H9 (cell line): ENCODE data around the gene FBL. TPM values are rescaled to one million over a fixed set of nuclear protein-coding genes. Genes with fewer than 3 reads are reported as not detected.

Experiments
- DNase-seq: peaks from one replicate; pipeline ENCODE4 v3.0.0-alpha.2; 2017
- H2AFZ ChIP-seq: one replicate; pipeline ENCODE4 v1.6.1; 2013; ENCODE audit warnings: mild to moderate bottlenecking, low read length, control low read depth, moderate library complexity
- H2AK5ac ChIP-seq: 2 replicates; pipeline ENCODE4 v1.6.1; 2013; ENCODE audit warnings: low read length, control low read depth, mixed read lengths; ENCODE audit not compliant: insufficient read length
- H2BK120ac ChIP-seq: one replicate; pipeline ENCODE4 v1.6.1; 2013; ENCODE audit warnings: low read depth, mild to moderate bottlenecking, low read length, control low read depth, inconsistent platforms; ENCODE audit not compliant: poor library complexity, severe bottlenecking
- H2BK12ac ChIP-seq: 2 replicates; pipeline ENCODE4 v1.6.1; 2013; ENCODE audit warnings: low read length, control low read depth, mixed read lengths, low read depth; ENCODE audit not compliant: insufficient read length
- H2BK15ac ChIP-seq: 2 replicates; pipeline ENCODE4 v1.6.1; 2013; ENCODE audit warnings: low read depth, low read length, control low read depth
- H2BK20ac ChIP-seq: one replicate; pipeline ENCODE4 v1.6.1; 2013; ENCODE audit warnings: low read depth, mild to moderate bottlenecking, low read length, control low read depth, inconsistent platforms; ENCODE audit not compliant: poor library complexity, severe bottlenecking
- H2BK5ac ChIP-seq: 2 replicates; pipeline ENCODE4 v1.6.1; 2013; ENCODE audit warnings: low read length, control low read depth, mixed read lengths; ENCODE audit not compliant: insufficient read length
- H3K14ac ChIP-seq: 2 replicates; pipeline ENCODE4 v1.6.1; 2013; ENCODE audit warnings: low read length, control low read depth; ENCODE audit not compliant: insufficient read depth
- H3K18ac ChIP-seq: 2 replicates; pipeline ENCODE4 v1.6.1; 2013; ENCODE audit warnings: low read depth, mild to moderate bottlenecking, mixed read lengths, low read length, control low read depth; ENCODE audit not compliant: insufficient read length
- H3K23ac ChIP-seq: 2 replicates; pipeline ENCODE4 v1.6.1; 2013; ENCODE audit warnings: low read length, control low read depth, mixed read lengths, low read depth; ENCODE audit not compliant: insufficient read length
- H3K23me2 ChIP-seq: 2 replicates; pipeline ENCODE4 v1.6.1; 2013; ENCODE audit warnings: low read depth, mild to moderate bottlenecking, mixed read lengths, low read length, control low read depth; ENCODE audit not compliant: insufficient read length, poor library complexity, severe bottlenecking
- H3K27ac ChIP-seq: 2 replicates; pipeline ENCODE4 v1.5.1; 2013; ENCODE audit warnings: low read length, control low read depth, mixed read lengths, low read depth; ENCODE audit not compliant: insufficient read length
- H3K27me3 ChIP-seq: 2 replicates; pipeline ENCODE4 v1.6.1; 2013; ENCODE audit warnings: low read length, control low read depth, inconsistent platforms; ENCODE audit not compliant: insufficient read depth
- H3K4ac ChIP-seq: 2 replicates; pipeline ENCODE4 v1.6.1; 2013; ENCODE audit warnings: low read depth, mild to moderate bottlenecking, control low read depth, inconsistent platforms, low read length, moderate library complexity
- H3K4me1 ChIP-seq: 2 replicates; pipeline ENCODE4 v1.6.1; 2013; ENCODE audit warnings: low read length, control low read depth, inconsistent platforms; ENCODE audit not compliant: insufficient read depth
- H3K4me2 ChIP-seq: 2 replicates; pipeline ENCODE4 v1.6.1; 2013; ENCODE audit warnings: low read length, control low read depth, mixed read lengths; ENCODE audit not compliant: insufficient read length, insufficient read depth
- H3K56ac ChIP-seq: 2 replicates; pipeline ENCODE4 v1.6.1; 2013; ENCODE audit warnings: low read depth, mild to moderate bottlenecking, mixed read lengths, low read length, control low read depth; ENCODE audit not compliant: insufficient read length
- H3K79me1 ChIP-seq: 2 replicates; pipeline ENCODE4 v1.6.1; 2013; ENCODE audit warnings: low read depth, mild to moderate bottlenecking, moderate library complexity, low read length, control low read depth, inconsistent platforms; ENCODE audit not compliant: insufficient read depth, poor library complexity, severe bottlenecking
- H3K79me2 ChIP-seq: 2 replicates; pipeline ENCODE4 v1.6.1; 2013; ENCODE audit warnings: low read length, control low read depth, inconsistent platforms; ENCODE audit not compliant: insufficient read depth
- H3K9ac ChIP-seq: 2 replicates; pipeline ENCODE4 v1.6.1; 2013; ENCODE audit warnings: low read length, control low read depth, mixed read lengths; ENCODE audit not compliant: insufficient read length; ENCODE audit errors: extremely low read depth
- H3K9me3 ChIP-seq: one replicate; pipeline ENCODE4 v1.6.1; 2013; ENCODE audit warnings: low read depth, low read length, inconsistent platforms; ENCODE audit not compliant: control insufficient read depth
- H3T11ph ChIP-seq: one replicate; pipeline ENCODE4 v1.6.1; 2013; ENCODE audit warnings: mild to moderate bottlenecking, low read length, control low read depth, inconsistent platforms
- H4K20me1 ChIP-seq: one replicate; pipeline ENCODE4 v1.6.1; 2013; ENCODE audit not compliant: control insufficient read depth, insufficient read length, insufficient read depth
- H4K5ac ChIP-seq: 2 replicates; pipeline ENCODE4 v1.6.1; 2013; ENCODE audit warnings: low read depth, mild to moderate bottlenecking, mixed read lengths, low read length, control low read depth; ENCODE audit not compliant: insufficient read length
- H4K8ac ChIP-seq: replicated peaks from 2 replicates; pipeline ENCODE4 v1.6.1; 2013; ENCODE audit warnings: low read length, control low read depth, mixed read lengths, low read depth; ENCODE audit not compliant: insufficient read length
- H4K91ac ChIP-seq: 2 replicates; pipeline ENCODE4 v1.6.1; 2013; ENCODE audit warnings: low read depth, mild to moderate bottlenecking, moderate library complexity, mixed read lengths, low read length, control low read depth; ENCODE audit not compliant: insufficient read length
- H3K27ac Mint-ChIP-seq, 3 experiments: 2 replicates in 2 of 3; 3 replicates in 1 of 3; pipeline ENCODE4 v1.8.0; 2020 to 2021; ENCODE audit warnings: mixed read lengths in 3 of 3, mild to moderate bottlenecking in 1 of 3, moderate library complexity in 1 of 3
- H3K27me3 Mint-ChIP-seq: 2 replicates; pipeline ENCODE4 v1.8.0; 2021; ENCODE audit warnings: low read depth, mild to moderate bottlenecking, moderate library complexity, mixed read lengths
- H3K36me3 Mint-ChIP-seq, 3 experiments: 2 replicates in 2 of 3; 3 replicates in 1 of 3; pipeline ENCODE4 v1.8.0; 2020 to 2021; ENCODE audit warnings: low read depth in 3 of 3, mixed read lengths in 3 of 3; ENCODE audit not compliant: insufficient read depth in 1 of 3
- H3K4me1 Mint-ChIP-seq, 2 experiments: 2 replicates each; pipeline ENCODE4 v1.8.0; 2020; ENCODE audit warnings: mixed read lengths in 2 of 2
- H3K4me3 Mint-ChIP-seq, 2 experiments: 2 replicates in 1 of 2; 3 replicates in 1 of 2; pipeline ENCODE4 v1.8.0; 2020 to 2021; ENCODE audit warnings: mild to moderate bottlenecking in 2 of 2, mixed read lengths in 2 of 2, moderate library complexity in 1 of 2
- H3K9me3 Mint-ChIP-seq, 2 experiments: 2 replicates in 1 of 2; 3 replicates in 1 of 2; pipeline ENCODE4 v1.8.0; 2020; ENCODE audit warnings: mild to moderate bottlenecking in 2 of 2, mixed read lengths in 2 of 2, moderate library complexity in 1 of 2
- CTCF ChIP-seq: fragments of 200-600 bp; sonication (generic); conservative IDR thresholded peaks from 3 replicates; pipeline ENCODE4 v1.8.0; 2021; ENCODE audit warnings: antibody characterized with exemption, mild to moderate bottlenecking
- WGBS: extraction: QIAGEN DNeasy Blood & Tissue Kit; methylation state at CpG from one replicate; pipeline ENCODE4 v1.1.7; 2013; ENCODE audit warnings: missing lambda C conversion rate, low lambda C conversion rate, mixed read lengths; ENCODE audit not compliant: insufficient read length; ENCODE audit errors: extremely low coverage; 5-methylcytosine and 5-hydroxymethylcytosine counted together
- total RNA-seq: library from RNA; stranded (reverse); gene quantifications from 2 replicates; pipeline ENCODE4 v1.2.1, GENCODE V29; 2021

Gene FBL
- total RNA-seq, 1 experiment from 2014 or later = 625 TPM

DNA sequence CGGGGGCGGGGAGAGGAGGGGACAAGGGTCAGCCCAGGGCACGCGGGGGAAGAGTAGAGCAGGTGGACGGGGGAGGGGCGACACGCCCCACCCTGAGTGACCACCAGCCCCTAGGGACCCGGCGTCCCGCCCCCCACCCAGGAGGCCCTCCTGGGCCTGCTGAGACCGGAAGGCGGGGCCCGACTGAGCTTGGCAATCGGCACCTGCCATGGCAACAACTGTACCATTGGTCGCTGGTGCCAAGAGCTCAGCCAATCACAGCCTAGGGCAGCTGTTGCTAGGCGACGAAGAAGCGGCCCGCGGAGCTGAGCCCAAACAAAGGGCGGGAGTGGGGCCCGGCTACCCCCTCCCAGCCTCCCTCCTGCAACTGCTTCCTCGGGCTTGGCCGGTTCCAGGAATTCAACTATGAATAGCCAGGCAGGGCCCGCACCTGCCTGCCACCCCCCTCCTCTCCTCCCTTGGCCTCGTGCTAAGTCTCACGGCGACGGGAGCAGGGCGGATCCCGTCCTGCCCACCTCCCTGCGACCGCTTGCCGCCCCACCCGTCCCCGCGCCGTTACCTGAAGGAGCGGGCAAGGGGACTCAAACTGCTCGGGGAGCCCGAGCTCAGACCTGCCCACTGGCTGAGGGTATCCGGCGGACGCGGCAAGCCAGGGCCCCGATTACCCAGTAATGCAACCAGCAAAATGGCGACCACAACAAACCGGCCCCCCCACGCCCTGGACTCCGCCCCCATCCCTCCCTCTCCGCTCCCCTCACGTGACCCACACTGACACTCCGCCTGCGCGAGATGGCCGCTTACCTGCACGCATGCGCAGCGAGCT is 12.5 kb downstream of the FBL start, which contains the start of gene DYRK1B:
DYRK1B (minus strand) TSS at position 699 of the 823 bp plus-strand sequence. CDS start 2,295 bp downstream, outside the sequence.
- Histone ChIP-seq H3K27ac (no peak within 1 kb of the TSS), H3K9me3 (no peaks in the 10 kb centered on the region), H3K9ac (peak within 1 kb of the TSS; percentile 51), H3K4me2 (peak within 1 kb of the TSS; percentile 33), H3K79me2 (no peaks in the 10 kb centered on the region), H2AK5ac (no peak within 1 kb of the TSS), H3K4me1 (no peaks in the 10 kb centered on the region), H4K5ac (no peak within 1 kb of the TSS), H3K18ac (peak within 1 kb of the TSS; percentile 85), H2BK5ac (no peak within 1 kb of the TSS), H4K20me1 (no peaks in the 10 kb centered on the region), H4K8ac (no peak within 1 kb of the TSS), H3K56ac (no peak within 1 kb of the TSS), H2BK15ac (no peak within 1 kb of the TSS; the same call in 1 of the 2 replicates), H2AFZ (no peak within 1 kb of the TSS), H3K14ac (peak within 1 kb of the TSS; percentile 59), H2BK12ac (no peak within 1 kb of the TSS), H2BK120ac (no peak within 1 kb of the TSS), H3K23ac (no peak within 1 kb of the TSS), H3T11ph (no peak within 1 kb of the TSS), H3K27me3 (no peaks in the 10 kb centered on the region), H3K79me1 (no peaks in the 10 kb centered on the region), H3K23me2 (no peaks in the 10 kb centered on the region), H2BK20ac (no peak within 1 kb of the TSS), H4K91ac (no peak within 1 kb of the TSS), H3K4ac (no peak within 1 kb of the TSS)
- no CpG with 5 or more reads among the region's 59 CpGs for WGBS
- no peak for TF ChIP-seq CTCF
- peak within 1 kb of the TSS; percentile 76 to 80 for H3K4me3 Mint-ChIP-seq
- H3K36me3 Mint-ChIP-seq = peaks cover 29 to 75% (median 60%) of the 10 kb centered on the region in 3 experiments
- DNase-seq = peak; percentile 97
- no peaks in the 10 kb centered on the region for H3K27me3 Mint-ChIP-seq
- peak within 1 kb of the TSS; percentile 89 to 96 (median 95) for H3K27ac Mint-ChIP-seq
- no peaks in the 10 kb centered on the region for H3K9me3 Mint-ChIP-seq
- H3K4me1 Mint-ChIP-seq = peaks cover 18 to 19% of the 10 kb centered on the region in 2 experiments
